Osteoblast (primary cell): ENCODE results near the gene TPSG1. TPM values are rescaled to one million over a fixed set of nuclear protein-coding genes. Genes with fewer than 3 reads are reported as not detected.

ENCODE experiments used
- DNase-seq: peaks from one replicate; pipeline ENCODE4 v3.0.0; 2011; ENCODE audit warnings: low spot score, mixed read lengths; ENCODE audit not compliant: insufficient read length; ENCODE audit errors: missing footprints
- H2AFZ ChIP-seq: 2 replicates; pipeline ENCODE4 v1.6.0; 2011; ENCODE audit warnings: mild to moderate bottlenecking, low read length
- H3K27ac ChIP-seq: 2 replicates; pipeline ENCODE4 v1.5.1; 2011; ENCODE audit warnings: mild to moderate bottlenecking, low read depth, low read length, moderate library complexity
- H3K27me3 ChIP-seq: 2 replicates; pipeline ENCODE4 v1.6.0; 2012; ENCODE audit warnings: mild to moderate bottlenecking, control low read depth, inconsistent platforms, low read length, moderate library complexity; ENCODE audit not compliant: insufficient read depth
- H3K36me3 ChIP-seq: 2 replicates; pipeline ENCODE4 v1.5.1; 2011; ENCODE audit warnings: mild to moderate bottlenecking, low read length, control low read depth, moderate library complexity; ENCODE audit not compliant: insufficient read depth
- H3K4me1 ChIP-seq: 2 replicates; pipeline ENCODE4 v1.5.1; 2011; ENCODE audit warnings: mild to moderate bottlenecking, low read length, control low read depth, moderate library complexity; ENCODE audit not compliant: insufficient read depth
- H3K4me2 ChIP-seq: 2 replicates; pipeline ENCODE4 v1.6.0; 2011; ENCODE audit warnings: mild to moderate bottlenecking, low read length; ENCODE audit not compliant: insufficient read depth
- H3K4me3 ChIP-seq: fragments of 200-600 bp; sonication (generic); 3 replicates; pipeline ENCODE4 v1.5.1; 2012; ENCODE audit warnings: mild to moderate bottlenecking, low read length, inconsistent platforms; ENCODE audit not compliant: insufficient read depth
- H3K79me2 ChIP-seq: 2 replicates; pipeline ENCODE4 v1.6.0; 2012; ENCODE audit warnings: mild to moderate bottlenecking, low read length, control low read depth, inconsistent platforms; ENCODE audit not compliant: insufficient read depth
- H3K9me3 ChIP-seq: 2 replicates; pipeline ENCODE4 v1.5.1; 2011; ENCODE audit warnings: low read depth, low read length, control low read depth
- H4K20me1 ChIP-seq: 2 replicates; pipeline ENCODE4 v1.6.0; 2012; ENCODE audit warnings: mild to moderate bottlenecking, low read length, control low read depth; ENCODE audit not compliant: insufficient read depth
- total RNA-seq: library from RNA; depleted of rRNA; stranded (reverse); fragments of >200 nt; gene quantifications from 2 replicates; pipeline ENCODE4 v1.2.3, GENCODE V29; 2012
- TF ChIP-seq, protein P1 (sequence below): IDR thresholded peaks from 2 replicates; pipeline ENCODE4 v1.5.1; 2011; ENCODE audit warnings: mild to moderate bottlenecking, low read depth, low read length, moderate library complexity; ENCODE audit errors: extremely low read depth

TPSG1 gene
- total RNA-seq, 1 donor, result not detected

GRCh38 chr16:1221628-1222552 is 3.2 kb downstream of the TPSG1 start:
- Histone ChIP-seq H3K9me3 (no peaks in the 10 kb centered on the region), H3K36me3 (no peaks in the 10 kb centered on the region), H3K27me3 (no peaks in the 10 kb centered on the region), H4K20me1 (no peaks in the 10 kb centered on the region), H3K4me2 (no peak overlapping the region), H2AFZ (no peak overlapping the region), H3K4me1 (no peaks in the 10 kb centered on the region), H3K79me2 (no peaks in the 10 kb centered on the region), H3K27ac (no peak overlapping the region), H3K4me3 (no peak overlapping the region)
- no peak for DNase-seq
- TF ChIP-seq, protein P1, sequence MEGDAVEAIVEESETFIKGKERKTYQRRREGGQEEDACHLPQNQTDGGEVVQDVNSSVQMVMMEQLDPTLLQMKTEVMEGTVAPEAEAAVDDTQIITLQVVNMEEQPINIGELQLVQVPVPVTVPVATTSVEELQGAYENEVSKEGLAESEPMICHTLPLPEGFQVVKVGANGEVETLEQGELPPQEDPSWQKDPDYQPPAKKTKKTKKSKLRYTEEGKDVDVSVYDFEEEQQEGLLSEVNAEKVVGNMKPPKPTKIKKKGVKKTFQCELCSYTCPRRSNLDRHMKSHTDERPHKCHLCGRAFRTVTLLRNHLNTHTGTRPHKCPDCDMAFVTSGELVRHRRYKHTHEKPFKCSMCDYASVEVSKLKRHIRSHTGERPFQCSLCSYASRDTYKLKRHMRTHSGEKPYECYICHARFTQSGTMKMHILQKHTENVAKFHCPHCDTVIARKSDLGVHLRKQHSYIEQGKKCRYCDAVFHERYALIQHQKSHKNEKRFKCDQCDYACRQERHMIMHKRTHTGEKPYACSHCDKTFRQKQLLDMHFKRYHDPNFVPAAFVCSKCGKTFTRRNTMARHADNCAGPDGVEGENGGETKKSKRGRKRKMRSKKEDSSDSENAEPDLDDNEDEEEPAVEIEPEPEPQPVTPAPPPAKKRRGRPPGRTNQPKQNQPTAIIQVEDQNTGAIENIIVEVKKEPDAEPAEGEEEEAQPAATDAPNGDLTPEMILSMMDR, result no peak

DNA sequence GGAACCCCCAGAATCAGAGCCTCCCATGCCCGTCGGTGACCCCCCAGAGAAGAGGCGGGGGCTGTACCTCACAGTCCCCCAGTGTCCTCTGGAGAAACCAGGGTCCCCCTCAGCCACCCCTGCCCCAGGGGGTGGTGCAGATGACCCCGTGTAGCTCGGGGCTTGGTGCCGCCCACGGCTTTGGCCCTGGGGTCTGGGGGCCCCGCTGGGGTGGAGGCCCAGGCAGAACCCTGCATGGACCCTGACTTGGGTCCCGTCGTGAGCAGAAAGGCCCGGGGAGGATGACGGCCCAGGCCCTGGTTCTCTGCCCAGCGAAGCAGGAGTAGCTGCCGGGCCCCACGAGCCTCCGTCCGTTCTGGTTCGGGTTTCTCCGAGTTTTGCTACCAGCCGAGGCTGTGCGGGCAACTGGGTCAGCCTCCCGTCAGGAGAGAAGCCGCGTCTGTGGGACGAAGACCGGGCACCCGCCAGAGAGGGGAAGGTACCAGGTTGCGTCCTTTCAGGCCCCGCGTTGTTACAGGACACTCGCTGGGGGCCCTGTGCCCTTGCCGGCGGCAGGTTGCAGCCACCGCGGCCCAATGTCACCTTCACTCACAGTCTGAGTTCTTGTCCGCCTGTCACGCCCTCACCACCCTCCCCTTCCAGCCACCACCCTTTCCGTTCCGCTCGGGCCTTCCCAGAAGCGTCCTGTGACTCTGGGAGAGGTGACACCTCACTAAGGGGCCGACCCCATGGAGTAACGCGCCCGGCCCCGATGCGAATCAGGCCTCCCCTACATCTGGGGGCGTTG is 4.0 kb downstream of the TPSG1 start:
- Histone ChIP-seq H2AFZ (no peak overlapping the region), H3K79me2 (no peaks in the 10 kb centered on the region), H3K4me1 (no peaks in the 10 kb centered on the region), H3K27ac (no peak overlapping the region), H3K9me3 (no peaks in the 10 kb centered on the region), H3K4me2 (no peak overlapping the region), H3K27me3 (no peaks in the 10 kb centered on the region), H3K4me3 (no peak overlapping the region), H4K20me1 (no peaks in the 10 kb centered on the region), H3K36me3 (no peaks in the 10 kb centered on the region)
- TF ChIP-seq, protein P1, result no peak
- DNase-seq, result no peak

DNA sequence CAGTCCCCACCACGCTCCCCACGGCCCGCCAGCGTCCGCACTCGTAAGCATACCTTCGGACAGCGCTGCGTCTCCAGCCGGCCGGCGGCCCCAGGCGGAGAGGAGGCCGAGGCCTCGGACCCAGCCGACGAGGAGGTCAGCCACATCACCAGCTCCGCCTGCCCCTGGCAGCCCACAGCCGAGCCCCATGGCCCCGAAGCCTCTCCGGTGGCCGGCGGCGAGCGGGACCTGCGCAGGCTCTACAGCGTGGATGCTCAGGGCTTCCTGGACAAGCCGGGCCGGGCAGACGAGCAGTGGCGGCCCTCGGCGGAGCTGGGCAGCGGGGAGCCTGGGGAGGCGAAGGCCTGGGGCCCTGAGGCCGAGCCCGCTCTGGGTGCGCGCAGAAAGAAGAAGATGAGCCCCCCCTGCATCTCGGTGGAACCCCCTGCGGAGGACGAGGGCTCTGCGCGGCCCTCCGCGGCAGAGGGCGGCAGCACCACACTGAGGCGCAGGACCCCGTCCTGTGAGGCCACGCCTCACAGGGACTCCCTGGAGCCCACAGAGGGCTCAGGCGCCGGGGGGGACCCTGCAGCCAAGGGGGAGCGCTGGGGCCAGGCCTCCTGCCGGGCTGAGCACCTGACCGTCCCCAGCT is 4.9 kb downstream of the TPSG1 start:
- DNase-seq, result no peak

More for the DNA sequence above, 4.9 kb downstream of the TPSG1 start:
- TF ChIP-seq, protein P1, result no peak
- H3K27me3 ChIP-seq, result no peaks in the 10 kb centered on the region
- H4K20me1 ChIP-seq, result no peaks in the 10 kb centered on the region
- no peak overlapping the region for H3K27ac ChIP-seq
- H3K9me3 ChIP-seq, result no peaks in the 10 kb centered on the region
- H3K4me1 ChIP-seq, result no peaks in the 10 kb centered on the region
- no peaks in the 10 kb centered on the region for H3K79me2 ChIP-seq
- no peak overlapping the region for H3K4me3 ChIP-seq
- no peak overlapping the region for H2AFZ ChIP-seq
- H3K4me2 ChIP-seq, result no peak overlapping the region
- H3K36me3 ChIP-seq, result no peaks in the 10 kb centered on the region
